Lower leg skin (tissue), 4 donors: ENCODE results near the gene IFT122. TPM values are rescaled to one million over a fixed set of nuclear protein-coding genes. Genes with fewer than 3 reads are reported as not detected.

ENCODE experiments used
- DNase-seq, 2 donors: peaks; one replicate each; pipeline ENCODE4 v3.0.0-alpha.2; 2019; ENCODE audit warnings: low spot score in 2 of 2
- H3K4me3 ChIP-seq: fragments of 200-600 bp; sonication (generic); 2 replicates; pipeline ENCODE4 v1.5.1; 2017; ENCODE audit warnings: mild to moderate bottlenecking, low read depth; ENCODE audit not compliant: poor library complexity, severe bottlenecking
- CTCF ChIP-seq, 3 donors: fragments of 450-650 bp; IDR thresholded peaks; one replicate each; pipeline ENCODE4 v1.5.1; 2016; ENCODE audit warnings: antibody characterized with exemption in 3 of 3, mild to moderate bottlenecking in 3 of 3, moderate library complexity in 2 of 3
- POLR2A ChIP-seq, 2 donors: fragments of 450-650 bp; IDR thresholded peaks; one replicate each; pipeline ENCODE4 v1.6.1; 2016 to 2017; ENCODE audit warnings: antibody characterized with exemption in 2 of 2, mild to moderate bottlenecking in 1 of 2, moderate library complexity in 1 of 2
- WGBS, 2 donors: methylation state at CpG; one replicate each; pipeline ENCODE4 v1.1.5; 2018; 5-methylcytosine and 5-hydroxymethylcytosine counted together
- intact Hi-C: fragments of 100-400 bp; cut with DNase I; formaldehyde crosslinking; loops from one replicate; pipeline ENCODE4 v1.15.0; 2023; ENCODE audit warnings: low total_unique reads
- total RNA-seq, 4 donors: library from RNA; depleted of rRNA; stranded (reverse); fragments of >200 nt; gene quantifications; one replicate each; pipeline ENCODE4 v1.1.0, GENCODE V29; 2016

IFT122 gene
- total RNA-seq, 4 donors from 2014 or later: 10.1 to 31.1 (median 22.5) TPM

- DNase-seq: peak; percentile 53 to 96
- 13 to 33% methylated on average over 12 to 13 of the region's 18 CpGs for WGBS, 2 donors
- intact Hi-C loops: no loop called here
Observed at GRCh38 chr3:129560911-129561594, 121.0 kb downstream of the IFT122 start.

GRCh38 chr3:129561619-129562248 is 121.7 kb downstream of the IFT122 start:
- intact Hi-C loops: no loop called here

More at GRCh38 chr3:129560911-129561594, 121.0 kb downstream of the IFT122 start:
- no peak overlapping the region for H3K4me3 ChIP-seq
- TF ChIP-seq POLR2A (IDR thresholded peaks at IDR 0.05) (no peak), CTCF (IDR thresholded peaks at IDR 0.05) (no peak)

GRCh38 chr3:129562803-129563202 is 122.8 kb downstream of the IFT122 start:
- DNase-seq: no peak
- WGBS, 2 donors: 92% methylated on average over 12 to 19 of the region's 19 CpGs
- intact Hi-C loops: no loop called here
- H3K4me3 ChIP-seq: no peak overlapping the region
- TF ChIP-seq CTCF (IDR thresholded peaks at IDR 0.05) (no peak), POLR2A (IDR thresholded peaks at IDR 0.05) (no peak)

More at GRCh38 chr3:129561619-129562248, 121.7 kb downstream of the IFT122 start:
- TF ChIP-seq CTCF (IDR thresholded peaks at IDR 0.05): no peak
- TF ChIP-seq POLR2A (IDR thresholded peaks at IDR 0.05): no peak
- H3K4me3 ChIP-seq: no peak overlapping the region
- DNase-seq: no peak
- 73 to 87% methylated on average over 16 to 18 of the region's 18 CpGs for WGBS, 2 donors

GRCh38 chr3:129563332-129563731 is 123.3 kb downstream of the IFT122 start:
- no peak overlapping the region for H3K4me3 ChIP-seq
- intact Hi-C loops: no loop called here
- no peak for DNase-seq
- TF ChIP-seq POLR2A (IDR thresholded peaks at IDR 0.05) (no peak), CTCF (IDR thresholded peaks at IDR 0.05) (no peak)
- 87 to 88% methylated on average over 12 of the region's 12 CpGs for WGBS, 2 donors

- DNase-seq: no peak
- no peak overlapping the region for H3K4me3 ChIP-seq
- intact Hi-C loops: no loop called here
- TF ChIP-seq CTCF (IDR thresholded peaks at IDR 0.05) (no peak), POLR2A (IDR thresholded peaks at IDR 0.05) (no peak)
- WGBS, 2 donors: 62 to 84% methylated on average over 8 of the region's 8 CpGs
Observed at GRCh38 chr3:129563850-129564535, 124.0 kb downstream of the IFT122 start.
